Stomach (tissue), 9 donors: Measurements from ENCODE around the gene ACTG1. TPM values are rescaled to one million over a fixed set of nuclear protein-coding genes. Genes with fewer than 3 reads are reported as not detected.

Source experiments
- DNase-seq, 2 donors: peaks; one replicate each; pipeline versions ENCODE4 v3.0.0 to v3.0.0-alpha.2; 2013 to 2019
- H3K27ac ChIP-seq, 5 donors: fragments of 200-600 bp in 4 of 5; sonication (generic) in 4 of 5; one replicate each; pipeline ENCODE4 v1.5.1; 2013 to 2019; ENCODE audit warnings: mild to moderate bottlenecking in 1 of 5, moderate library complexity in 1 of 5
- H3K27me3 ChIP-seq, 3 donors: fragments of 200-600 bp; sonication (generic); one replicate each; pipeline ENCODE4 v1.5.1; 2017 to 2019; ENCODE audit warnings: mixed run types in 1 of 3
- H3K36me3 ChIP-seq, 4 donors: fragments of 200-600 bp; sonication (generic); 1 replicate in 3 of 4; 2 replicates in 1 of 4; pipeline ENCODE4 v1.5.1; 2016 to 2019
- H3K4me1 ChIP-seq, 4 donors: fragments of 200-600 bp; sonication (generic); one replicate each; pipeline ENCODE4 v1.5.1; 2016 to 2019
- H3K4me3 ChIP-seq, 4 donors: fragments of 200-600 bp; sonication (generic) in 3 of 4; one replicate each; pipeline ENCODE4 v1.5.1; 2016 to 2019; ENCODE audit warnings: mild to moderate bottlenecking in 1 of 4
- H3K9me3 ChIP-seq, 4 donors: fragments of 200-600 bp; sonication (generic); one replicate each; pipeline ENCODE4 v1.5.1; 2016 to 2019
- EP300 ChIP-seq: sonication (generic); formaldehyde crosslinking; IDR thresholded peaks from one replicate; pipeline ENCODE4 v1.6.1; 2017; ENCODE audit warnings: antibody characterized with exemption
- POLR2A ChIP-seq, 4 donors: fragments of 450-650 bp; IDR thresholded peaks; one replicate each; pipeline ENCODE4 v1.6.1; 2016; ENCODE audit warnings: antibody characterized with exemption in 4 of 4, control low read depth in 2 of 4, mild to moderate bottlenecking in 1 of 4, moderate library complexity in 1 of 4
- POLR2AphosphoS5 ChIP-seq, 3 donors: sonication (generic); formaldehyde crosslinking; IDR thresholded peaks; one replicate each; pipeline ENCODE4 v1.6.1; 2016; ENCODE audit warnings: antibody characterized with exemption in 3 of 3
- WGBS, 5 donors: extraction: QIAGEN DNeasy Blood & Tissue Kit in 3 of 5; methylation state at CpG; one replicate each; pipeline versions ENCODE4 v1.1.5 to v1.1.7; 2013 to 2018; 5-methylcytosine and 5-hydroxymethylcytosine counted together
- intact Hi-C: fragments of 100-400 bp; cut with DNase I; formaldehyde crosslinking; loops from one replicate; pipeline ENCODE4 v1.15.1; 2023; ENCODE audit warnings: low total_unique reads
- polyA plus RNA-seq, 3 donors: library from polyadenylated mRNA; stranded (reverse); fragments of 200-250 nt; gene quantifications; one replicate each; pipeline ENCODE4 v1.2.3, GENCODE V29; 2013
- total RNA-seq, 5 donors: library from RNA; depleted of rRNA; stranded (reverse); fragments of >200 nt; gene quantifications; one replicate each; pipeline versions ENCODE4 v1.1.0 to v1.2.3, GENCODE V29; 2014 to 2016
- TF ChIP-seq, protein P1 (sequence below), 7 experiments: fragments of 450-650 bp in 4 of 7; fragments of 200-600 bp in 3 of 7; sonication (generic) in 3 of 7; IDR thresholded peaks; one replicate each; pipeline ENCODE4 v1.5.1; 2016 to 2019; ENCODE audit warnings: antibody characterized with exemption in 7 of 7, control low read depth in 2 of 7, mild to moderate bottlenecking in 1 of 7
- donor health status: healthy with polysubstance abuse.
- donor health status: Bipolar disorder and iron deficiency.
- donor health status: healthy.

Gene ACTG1
- total and polyA plus RNA-seq, 8 donors: 978 to 2,952 (median 1,922) TPM

DNA sequence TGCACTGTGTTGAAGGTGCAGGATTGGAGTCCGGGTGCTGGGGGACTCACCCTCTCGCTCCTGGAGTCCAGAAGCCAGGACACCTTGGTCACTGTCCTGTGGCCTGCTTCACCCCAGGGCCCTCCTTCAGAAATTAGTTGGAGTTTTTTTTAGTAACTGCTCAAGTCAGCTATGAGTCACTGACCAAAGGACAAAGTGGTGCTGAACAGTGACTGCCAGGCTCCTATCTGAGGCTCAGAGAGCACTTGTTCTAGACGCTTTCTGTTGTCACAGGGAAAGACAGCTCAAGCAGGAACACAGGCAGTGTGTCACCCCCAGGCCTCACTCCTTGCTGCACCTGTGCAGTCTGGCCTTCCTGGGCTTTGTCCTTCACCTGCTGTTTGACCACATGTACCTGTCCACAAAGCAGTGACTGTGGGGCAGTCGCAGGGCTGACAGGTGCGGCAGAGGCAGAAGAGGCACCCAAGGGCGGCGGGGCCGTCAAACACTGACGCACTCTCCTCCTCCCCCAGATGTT, 43.6 kb upstream of the ACTG1 start:
- no peaks in the 10 kb centered on the region for H3K9me3 ChIP-seq
- WGBS, 5 donors: 79 to 86% (median 86%) methylated on average over 8 to 9 of the region's 9 CpGs
- peaks cover 45 to 55% (median 53%) of the 10 kb centered on the region in 4 donors for H3K36me3 ChIP-seq
- peaks cover 20 to 45% (median 23%) of the 10 kb centered on the region in 4 donors for H3K4me1 ChIP-seq
- no peak for DNase-seq
- H3K27me3 ChIP-seq: no peaks in the 10 kb centered on the region
- no peak overlapping the region for H3K4me3 ChIP-seq
- H3K27ac ChIP-seq: peak overlapping the region in 1 of 5 donors; percentile 10
- no peak for TF ChIP-seq POLR2A (IDR thresholded peaks at IDR 0.05)
- no peak for TF ChIP-seq POLR2AphosphoS5 (IDR thresholded peaks at IDR 0.05)
- TF ChIP-seq EP300: no peak
- TF ChIP-seq, protein P1, sequence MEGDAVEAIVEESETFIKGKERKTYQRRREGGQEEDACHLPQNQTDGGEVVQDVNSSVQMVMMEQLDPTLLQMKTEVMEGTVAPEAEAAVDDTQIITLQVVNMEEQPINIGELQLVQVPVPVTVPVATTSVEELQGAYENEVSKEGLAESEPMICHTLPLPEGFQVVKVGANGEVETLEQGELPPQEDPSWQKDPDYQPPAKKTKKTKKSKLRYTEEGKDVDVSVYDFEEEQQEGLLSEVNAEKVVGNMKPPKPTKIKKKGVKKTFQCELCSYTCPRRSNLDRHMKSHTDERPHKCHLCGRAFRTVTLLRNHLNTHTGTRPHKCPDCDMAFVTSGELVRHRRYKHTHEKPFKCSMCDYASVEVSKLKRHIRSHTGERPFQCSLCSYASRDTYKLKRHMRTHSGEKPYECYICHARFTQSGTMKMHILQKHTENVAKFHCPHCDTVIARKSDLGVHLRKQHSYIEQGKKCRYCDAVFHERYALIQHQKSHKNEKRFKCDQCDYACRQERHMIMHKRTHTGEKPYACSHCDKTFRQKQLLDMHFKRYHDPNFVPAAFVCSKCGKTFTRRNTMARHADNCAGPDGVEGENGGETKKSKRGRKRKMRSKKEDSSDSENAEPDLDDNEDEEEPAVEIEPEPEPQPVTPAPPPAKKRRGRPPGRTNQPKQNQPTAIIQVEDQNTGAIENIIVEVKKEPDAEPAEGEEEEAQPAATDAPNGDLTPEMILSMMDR (IDR thresholded peaks at IDR 0.05): no peak
- intact Hi-C loops: no loop called here

DNA sequence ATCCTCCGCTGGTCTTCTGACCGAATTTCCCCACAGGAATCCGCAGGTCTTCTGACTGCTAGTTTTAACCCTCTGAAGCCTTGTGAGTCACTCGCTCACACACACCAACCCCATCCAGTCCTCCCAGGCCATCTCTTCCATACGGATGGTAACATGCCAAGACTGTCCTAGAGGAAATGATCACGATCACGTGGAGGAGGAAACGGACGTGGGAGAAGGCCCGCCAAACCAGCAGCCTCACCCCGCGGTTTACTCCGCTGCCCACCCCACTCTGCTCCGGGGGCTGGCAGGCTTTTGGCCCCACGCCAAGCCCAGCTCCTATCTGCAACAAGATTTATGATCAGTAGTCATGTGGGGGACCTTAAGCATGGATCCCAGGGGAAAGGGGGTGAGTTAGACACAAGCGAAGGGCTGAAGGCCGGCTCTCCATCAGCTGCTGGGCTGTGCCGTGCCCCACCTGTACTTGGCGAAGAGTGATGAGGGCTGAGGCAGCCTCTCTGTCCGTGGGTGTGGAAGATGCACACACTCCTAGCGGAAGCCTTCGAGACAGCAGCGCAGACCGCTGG, 41.1 kb upstream of the ACTG1 start:
- H3K4me1 ChIP-seq: peaks cover 25 to 51% (median 34%) of the 10 kb centered on the region in 4 donors
- peak overlapping the region; percentile 86 to 92 (median 91) for H3K27ac ChIP-seq
- no peaks in the 10 kb centered on the region for H3K9me3 ChIP-seq
- H3K36me3 ChIP-seq: peaks cover 22 to 51% (median 47%) of the 10 kb centered on the region in 4 donors
- TF ChIP-seq POLR2AphosphoS5 (IDR thresholded peaks at IDR 0.05): no peak
- H3K27me3 ChIP-seq: no peaks in the 10 kb centered on the region
- peak overlapping the region; percentile 89 to 97 (median 96) for H3K4me3 ChIP-seq
- WGBS, 5 donors: 29 to 39% (median 30%) methylated on average over 19 to 24 of the region's 24 CpGs
- intact Hi-C loops: no loop called here
- DNase-seq: peak in 1 of 2 donors; percentile 59

DNA sequence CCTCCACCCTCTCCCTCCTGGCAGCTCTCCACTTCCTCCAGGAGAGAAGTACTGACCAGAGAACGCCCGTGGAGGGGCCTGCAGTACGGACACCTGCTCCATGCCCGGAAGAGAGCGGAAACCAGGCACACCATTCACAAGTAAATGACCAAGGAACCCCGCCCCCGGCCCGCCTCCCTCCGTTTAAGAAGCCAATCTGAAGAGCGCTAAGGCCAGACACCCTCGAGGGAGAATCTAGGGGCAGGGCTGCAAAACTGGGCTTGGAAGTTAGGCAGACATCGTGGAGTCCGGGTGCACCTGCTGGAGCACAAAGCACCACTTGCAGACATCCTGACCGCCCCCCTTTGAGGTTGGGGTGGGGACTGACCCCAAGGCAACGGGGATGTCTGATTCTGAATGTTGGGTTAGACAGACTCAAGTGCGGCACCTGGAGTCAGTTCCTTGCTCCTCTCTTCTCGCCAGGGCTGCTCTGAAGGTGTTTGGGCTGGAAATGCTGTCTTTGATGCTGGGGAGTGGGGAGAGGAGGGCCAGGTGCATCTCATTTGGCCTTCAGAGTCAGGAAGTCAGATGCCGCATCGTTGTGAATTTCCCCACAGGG, 40.5 kb upstream of the ACTG1 start:
- Histone ChIP-seq H3K27ac (peak overlapping the region; percentile 86 to 92 (median 91)), H3K27me3 (no peaks in the 10 kb centered on the region), H3K36me3 (peaks cover 21 to 51% (median 47%) of the 10 kb centered on the region in 4 donors), H3K9me3 (no peaks in the 10 kb centered on the region), H3K4me1 (peaks cover 25 to 51% (median 34%) of the 10 kb centered on the region in 4 donors), H3K4me3 (peak overlapping the region; percentile 89 to 97 (median 96))
- DNase-seq: peak; percentile 83 to 92
- no peak for TF ChIP-seq POLR2AphosphoS5 (IDR thresholded peaks at IDR 0.05)
- TF ChIP-seq EP300: no peak
- no peak for TF ChIP-seq POLR2A (IDR thresholded peaks at IDR 0.05)
- TF ChIP-seq, protein P1 (IDR thresholded peaks at IDR 0.05): no peak
- 1 to 3% (median 1%) methylated on average over 17 to 19 of the region's 19 CpGs for WGBS, 5 donors
- intact Hi-C loops: no loop called here

DNA sequence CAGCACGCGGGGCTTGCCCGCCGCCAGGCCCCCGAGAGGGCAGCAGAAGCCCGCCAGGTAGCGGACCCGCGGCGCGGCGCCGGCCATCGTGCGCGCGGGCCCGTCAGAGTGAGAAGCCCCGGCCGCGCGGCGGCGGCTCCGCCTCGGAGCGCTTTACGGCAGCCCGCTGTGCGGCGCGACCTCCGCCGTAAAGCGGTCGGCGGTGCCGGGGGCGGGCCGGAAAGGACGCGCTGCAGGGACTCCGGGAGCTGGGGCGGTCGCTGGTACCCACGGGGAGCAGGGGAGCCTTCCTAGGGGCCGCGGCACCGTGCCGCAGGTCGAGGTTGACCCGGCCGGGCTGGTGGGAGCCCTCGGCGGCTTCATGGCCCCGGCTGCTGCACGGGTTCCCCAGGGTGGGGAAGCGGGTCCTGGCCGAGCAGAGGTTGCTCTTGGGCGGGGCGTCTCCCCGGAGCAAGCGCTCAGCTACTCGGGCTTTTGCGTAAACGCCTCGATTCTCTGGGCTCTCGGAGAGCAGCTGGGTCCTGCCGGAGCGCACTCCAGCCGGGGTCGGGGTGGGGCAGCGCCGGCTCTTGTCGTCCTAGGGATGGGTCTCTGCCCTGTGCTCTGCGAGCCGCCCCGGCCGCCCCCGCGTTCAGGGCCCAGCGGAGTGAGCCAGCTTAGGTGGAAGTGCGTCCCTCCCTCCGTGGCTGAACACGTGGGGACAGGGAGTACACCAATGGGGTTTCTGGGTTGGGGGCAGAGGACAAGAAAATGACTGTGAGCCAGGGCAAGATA, 39.8 kb upstream of the ACTG1 start, which contains the start of gene FAAP100:
Gene FAAP100 (minus strand): TSS at position 110 of the 774 bp plus-strand sequence. CDS start 23 bp downstream, at position 87.
- H3K36me3 ChIP-seq: peaks cover 21 to 51% (median 47%) of the 10 kb centered on the region in 4 donors
- H3K27ac ChIP-seq: peak within 1 kb of the TSS; percentile 86 to 92 (median 91)
- peaks cover 25 to 51% (median 34%) of the 10 kb centered on the region in 4 donors for H3K4me1 ChIP-seq
- no peaks in the 10 kb centered on the region for H3K27me3 ChIP-seq
- no peaks in the 10 kb centered on the region for H3K9me3 ChIP-seq
- intact Hi-C loops: no loop called here
- peak; percentile 84 to 95 for DNase-seq
- 0 to 2% (median 0%) methylated on average over 10 to 85 of the region's 85 CpGs for WGBS, 5 donors
- peak within 1 kb of the TSS; percentile 89 to 97 (median 96) for H3K4me3 ChIP-seq
- no peak for TF ChIP-seq POLR2A (IDR thresholded peaks at IDR 0.05)
- TF ChIP-seq POLR2AphosphoS5 (IDR thresholded peaks at IDR 0.05): peak; percentile 55 to 79 (median 75)
